ENCODE measurements around the gene MYO1A.

MYO1A gene

GRCh38 chr12:56996793-56997545 is 53.0 kb downstream of the MYO1A start:
- Histone ChIP-seq H2AFZ (ENCODE audit: low read depth, low read length) (no peak overlapping the region), H3K4me1 (ENCODE audit: low read length) (peaks cover 31% of the 10 kb centered on the region), H3K79me2 (ENCODE audit: low read length) (peaks cover 42% of the 10 kb centered on the region), H3K27ac (ENCODE audit: low read length) (no peak overlapping the region), H4K20me1 (ENCODE audit: insufficient read depth, low read length) (peaks cover 13% of the 10 kb centered on the region; the same call in 1 of the 2 replicates), H3K4me3 (ENCODE audit: low read length) (no peak overlapping the region), H3K9me3 (ENCODE audit: insufficient read depth, low read length) (no peaks in the 10 kb centered on the region), H3K9ac (ENCODE audit: low read length) (no peak overlapping the region), H3K36me3 (replicated peaks; ENCODE audit: low read depth, low read length) (peaks cover 19% of the 10 kb centered on the region), H3K27me3 (ENCODE audit: low read depth, low read length) (no peaks in the 10 kb centered on the region), H3K4me2 (ENCODE audit: low read length) (no peak overlapping the region)
- TF ChIP-seq, protein P1, sequence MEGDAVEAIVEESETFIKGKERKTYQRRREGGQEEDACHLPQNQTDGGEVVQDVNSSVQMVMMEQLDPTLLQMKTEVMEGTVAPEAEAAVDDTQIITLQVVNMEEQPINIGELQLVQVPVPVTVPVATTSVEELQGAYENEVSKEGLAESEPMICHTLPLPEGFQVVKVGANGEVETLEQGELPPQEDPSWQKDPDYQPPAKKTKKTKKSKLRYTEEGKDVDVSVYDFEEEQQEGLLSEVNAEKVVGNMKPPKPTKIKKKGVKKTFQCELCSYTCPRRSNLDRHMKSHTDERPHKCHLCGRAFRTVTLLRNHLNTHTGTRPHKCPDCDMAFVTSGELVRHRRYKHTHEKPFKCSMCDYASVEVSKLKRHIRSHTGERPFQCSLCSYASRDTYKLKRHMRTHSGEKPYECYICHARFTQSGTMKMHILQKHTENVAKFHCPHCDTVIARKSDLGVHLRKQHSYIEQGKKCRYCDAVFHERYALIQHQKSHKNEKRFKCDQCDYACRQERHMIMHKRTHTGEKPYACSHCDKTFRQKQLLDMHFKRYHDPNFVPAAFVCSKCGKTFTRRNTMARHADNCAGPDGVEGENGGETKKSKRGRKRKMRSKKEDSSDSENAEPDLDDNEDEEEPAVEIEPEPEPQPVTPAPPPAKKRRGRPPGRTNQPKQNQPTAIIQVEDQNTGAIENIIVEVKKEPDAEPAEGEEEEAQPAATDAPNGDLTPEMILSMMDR (IDR thresholded peaks at IDR 0.05; ENCODE audit: low read depth, low read length) = no peak
- TF ChIP-seq EZH2phosphoT487 (IDR thresholded peaks at IDR 0.05; ENCODE audit: low read depth) = no peak

DNA sequence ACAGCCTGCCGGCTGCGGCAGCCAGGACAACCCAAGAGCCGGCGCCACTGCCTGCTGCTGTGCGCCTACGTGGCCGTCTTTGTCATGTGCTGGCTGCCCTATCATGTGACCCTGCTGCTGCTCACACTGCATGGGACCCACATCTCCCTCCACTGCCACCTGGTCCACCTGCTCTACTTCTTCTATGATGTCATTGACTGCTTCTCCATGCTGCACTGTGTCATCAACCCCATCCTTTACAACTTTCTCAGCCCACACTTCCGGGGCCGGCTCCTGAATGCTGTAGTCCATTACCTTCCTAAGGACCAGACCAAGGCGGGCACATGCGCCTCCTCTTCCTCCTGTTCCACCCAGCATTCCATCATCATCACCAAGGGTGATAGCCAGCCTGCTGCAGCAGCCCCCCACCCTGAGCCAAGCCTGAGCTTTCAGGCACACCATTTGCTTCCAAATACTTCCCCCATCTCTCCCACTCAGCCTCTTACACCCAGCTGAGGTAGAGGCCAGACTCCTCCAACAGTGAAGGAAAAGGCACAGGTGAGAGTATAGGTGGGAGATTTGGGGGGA is 53.9 kb downstream of the MYO1A start:
- H2AFZ ChIP-seq (ENCODE audit: low read depth, low read length) = no peak overlapping the region
- TF ChIP-seq, protein P1 (IDR thresholded peaks at IDR 0.05; ENCODE audit: low read depth, low read length) = no peak
- no peak for TF ChIP-seq EZH2phosphoT487 (IDR thresholded peaks at IDR 0.05; ENCODE audit: low read depth)
- no peak overlapping the region for H3K4me2 ChIP-seq (ENCODE audit: low read length)
- no peaks in the 10 kb centered on the region for H3K27me3 ChIP-seq (ENCODE audit: low read depth, low read length)
- peaks cover 34% of the 10 kb centered on the region for H3K79me2 ChIP-seq (ENCODE audit: low read length)
- H3K27ac ChIP-seq (ENCODE audit: low read length) = no peak overlapping the region
- 0 out of 2 replicates have a peak, but pooled peaks cover 8% of the 10 kb centered on the region for H4K20me1 ChIP-seq (ENCODE audit: insufficient read depth, low read length)
- H3K4me3 ChIP-seq (ENCODE audit: low read length) = no peak overlapping the region
- H3K36me3 ChIP-seq (replicated peaks; ENCODE audit: low read depth, low read length) = peaks cover 19% of the 10 kb centered on the region
- peaks cover 36% of the 10 kb centered on the region for H3K4me1 ChIP-seq (ENCODE audit: low read length)
- no peaks in the 10 kb centered on the region for H3K9me3 ChIP-seq (ENCODE audit: insufficient read depth, low read length)
- H3K9ac ChIP-seq (ENCODE audit: low read length) = no peak overlapping the region

- no peaks in the 10 kb centered on the region for H3K9me3 ChIP-seq (ENCODE audit: insufficient read depth, low read length)
- peaks cover 29% of the 10 kb centered on the region for H3K79me2 ChIP-seq (ENCODE audit: low read length)
- no peak overlapping the region for H3K27ac ChIP-seq (ENCODE audit: low read length)
- peaks cover 32% of the 10 kb centered on the region for H3K4me1 ChIP-seq (ENCODE audit: low read length)
- no peak overlapping the region for H3K4me3 ChIP-seq (ENCODE audit: low read length)
- no peaks in the 10 kb centered on the region for H3K27me3 ChIP-seq (ENCODE audit: low read depth, low read length)
- no peak overlapping the region for H3K4me2 ChIP-seq (ENCODE audit: low read length)
- 0 out of 2 replicates have a peak, but pooled peaks cover 3% of the 10 kb centered on the region for H4K20me1 ChIP-seq (ENCODE audit: insufficient read depth, low read length)
- H3K9ac ChIP-seq (ENCODE audit: low read length) = no peak overlapping the region
- H2AFZ ChIP-seq (ENCODE audit: low read depth, low read length) = no peak overlapping the region
- peaks cover 15% of the 10 kb centered on the region for H3K36me3 ChIP-seq (replicated peaks; ENCODE audit: low read depth, low read length)
- TF ChIP-seq, protein P1 (IDR thresholded peaks at IDR 0.05; ENCODE audit: low read depth, low read length) = no peak
- TF ChIP-seq EZH2phosphoT487 (IDR thresholded peaks at IDR 0.05; ENCODE audit: low read depth) = no peak
Observed at GRCh38 chr12:56995201-56995929, 54.6 kb downstream of the MYO1A start.

DNA sequence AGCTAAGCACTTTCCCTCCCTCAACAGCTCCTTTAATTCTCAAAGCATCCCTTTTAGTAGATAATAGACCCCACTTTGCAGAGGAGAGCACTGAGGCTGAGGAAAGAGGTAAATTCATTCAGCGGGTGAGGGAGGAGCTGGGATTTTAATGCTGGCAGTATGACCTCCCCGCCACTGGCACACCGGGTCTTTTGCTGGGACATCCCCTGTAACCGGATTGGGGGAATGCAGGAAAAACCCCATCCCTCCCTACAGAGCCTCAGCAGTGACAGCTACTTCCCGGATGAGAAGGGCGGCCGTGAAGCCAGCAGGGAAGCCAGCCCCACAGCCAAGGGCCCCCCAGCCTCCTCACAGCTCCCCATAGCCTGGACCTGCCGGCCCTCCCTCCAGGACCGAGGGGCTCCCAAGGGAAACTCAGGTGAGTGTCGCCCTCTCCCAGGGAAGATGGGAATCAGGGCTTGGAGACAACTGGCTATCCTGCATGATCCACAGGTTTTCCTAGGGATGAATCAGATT is 55.6 kb downstream of the MYO1A start:
- Histone ChIP-seq H3K27ac (ENCODE audit: low read length) (no peak overlapping the region), H3K4me2 (ENCODE audit: low read length) (no peak overlapping the region), H3K4me3 (ENCODE audit: low read length) (no peak overlapping the region), H3K36me3 (replicated peaks; ENCODE audit: low read depth, low read length) (peaks cover 11% of the 10 kb centered on the region), H2AFZ (ENCODE audit: low read depth, low read length) (no peak overlapping the region), H3K4me1 (ENCODE audit: low read length) (peaks cover 21% of the 10 kb centered on the region), H4K20me1 (ENCODE audit: insufficient read depth, low read length) (no peaks in the 10 kb centered on the region), H3K9me3 (ENCODE audit: insufficient read depth, low read length) (no peaks in the 10 kb centered on the region), H3K27me3 (ENCODE audit: low read depth, low read length) (peaks cover 2% of the 10 kb centered on the region; the same call in 1 of the 2 replicates), H3K9ac (ENCODE audit: low read length) (no peak overlapping the region), H3K79me2 (ENCODE audit: low read length) (peaks cover 18% of the 10 kb centered on the region)
- no peak for TF ChIP-seq EZH2phosphoT487 (IDR thresholded peaks at IDR 0.05; ENCODE audit: low read depth)
- TF ChIP-seq, protein P1 (IDR thresholded peaks at IDR 0.05; ENCODE audit: low read depth, low read length) = no peak
